Osteocyte (in vitro differentiated cells): ENCODE measurements around the gene TNFRSF21. TPM values are rescaled to one million over a fixed set of nuclear protein-coding genes. Genes with fewer than 3 reads are reported as not detected.
"Not testable (repeated sequence)": the region's sequence is repeated elsewhere in the genome, so short reads cannot be mapped to it uniquely, and the experiment has no call there.

Experiments
- DNase-seq: peaks from one replicate; pipeline ENCODE4 v3.0.0; 2021; ENCODE audit warnings: mixed read lengths; ENCODE audit not compliant: unreplicated experiment; ENCODE audit errors: extremely low spot score
- H3K27ac Mint-ChIP-seq: one replicate; pipeline ENCODE4 v1.8.0; 2021; ENCODE audit warnings: mild to moderate bottlenecking, mixed read lengths; ENCODE audit not compliant: unreplicated experiment
- H3K27me3 Mint-ChIP-seq: one replicate; pipeline ENCODE4 v1.8.0; 2021; ENCODE audit warnings: mixed read lengths; ENCODE audit not compliant: unreplicated experiment
- H3K36me3 Mint-ChIP-seq: one replicate; pipeline ENCODE4 v1.8.0; 2021; ENCODE audit warnings: mixed read lengths; ENCODE audit not compliant: unreplicated experiment
- H3K4me1 Mint-ChIP-seq: one replicate; pipeline ENCODE4 v1.8.0; 2021; ENCODE audit warnings: mixed read lengths; ENCODE audit not compliant: unreplicated experiment
- H3K4me3 Mint-ChIP-seq: one replicate; pipeline ENCODE4 v1.8.0; 2021; ENCODE audit warnings: mild to moderate bottlenecking, moderate library complexity, mixed read lengths; ENCODE audit not compliant: unreplicated experiment
- H3K9me3 Mint-ChIP-seq: one replicate; pipeline ENCODE4 v1.8.0; 2021; ENCODE audit warnings: mixed read lengths; ENCODE audit not compliant: unreplicated experiment
- total RNA-seq: library from RNA; stranded (reverse); gene quantifications from 2 replicates; pipeline ENCODE4 v1.2.1, GENCODE V29; 2021
- TF ChIP-seq, protein P1 (sequence below): fragments of 200-600 bp; sonication (generic); IDR thresholded peaks from 2 replicates; pipeline ENCODE4 v1.5.0; 2021; ENCODE audit warnings: antibody characterized with exemption, mild to moderate bottlenecking, moderate library complexity

TNFRSF21 gene
- total RNA-seq, 1 donor from 2014 or later: 2.5 TPM

- DNase-seq: no peak
- Mint-ChIP-seq H3K4me3 (no peak overlapping the region), H3K27ac (no peak overlapping the region), H3K36me3 (no peaks in the 10 kb centered on the region), H3K4me1 (no peaks in the 10 kb centered on the region), H3K9me3 (no peaks in the 10 kb centered on the region), H3K27me3 (peaks cover 3% of the 10 kb centered on the region)
- TF ChIP-seq, protein P1, sequence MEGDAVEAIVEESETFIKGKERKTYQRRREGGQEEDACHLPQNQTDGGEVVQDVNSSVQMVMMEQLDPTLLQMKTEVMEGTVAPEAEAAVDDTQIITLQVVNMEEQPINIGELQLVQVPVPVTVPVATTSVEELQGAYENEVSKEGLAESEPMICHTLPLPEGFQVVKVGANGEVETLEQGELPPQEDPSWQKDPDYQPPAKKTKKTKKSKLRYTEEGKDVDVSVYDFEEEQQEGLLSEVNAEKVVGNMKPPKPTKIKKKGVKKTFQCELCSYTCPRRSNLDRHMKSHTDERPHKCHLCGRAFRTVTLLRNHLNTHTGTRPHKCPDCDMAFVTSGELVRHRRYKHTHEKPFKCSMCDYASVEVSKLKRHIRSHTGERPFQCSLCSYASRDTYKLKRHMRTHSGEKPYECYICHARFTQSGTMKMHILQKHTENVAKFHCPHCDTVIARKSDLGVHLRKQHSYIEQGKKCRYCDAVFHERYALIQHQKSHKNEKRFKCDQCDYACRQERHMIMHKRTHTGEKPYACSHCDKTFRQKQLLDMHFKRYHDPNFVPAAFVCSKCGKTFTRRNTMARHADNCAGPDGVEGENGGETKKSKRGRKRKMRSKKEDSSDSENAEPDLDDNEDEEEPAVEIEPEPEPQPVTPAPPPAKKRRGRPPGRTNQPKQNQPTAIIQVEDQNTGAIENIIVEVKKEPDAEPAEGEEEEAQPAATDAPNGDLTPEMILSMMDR: no peak
These were observed 78.6 kb downstream of the TNFRSF21 start for GRCh38 chr6:47231151-47231550.

- H3K4me3 Mint-ChIP-seq: no peak overlapping the region
- H3K27ac Mint-ChIP-seq: no peak overlapping the region
- H3K36me3 Mint-ChIP-seq: no peaks in the 10 kb centered on the region
- H3K27me3 Mint-ChIP-seq: peaks cover 3% of the 10 kb centered on the region
- H3K4me1 Mint-ChIP-seq: no peaks in the 10 kb centered on the region
- H3K9me3 Mint-ChIP-seq: no peaks in the 10 kb centered on the region
- DNase-seq: no peak
- TF ChIP-seq, protein P1: no peak
These were observed 79.1 kb downstream of the TNFRSF21 start for GRCh38 chr6:47230579-47230978.

GRCh38 chr6:47229255-47229654 lies 80.5 kb downstream of the TNFRSF21 start:
- Mint-ChIP-seq H3K27ac (no peak overlapping the region), H3K4me1 (no peaks in the 10 kb centered on the region), H3K36me3 (no peaks in the 10 kb centered on the region), H3K9me3 (no peaks in the 10 kb centered on the region), H3K4me3 (no peak overlapping the region), H3K27me3 (peaks cover 7% of the 10 kb centered on the region)
- TF ChIP-seq, protein P1: no peak
- DNase-seq: no peak

DNA sequence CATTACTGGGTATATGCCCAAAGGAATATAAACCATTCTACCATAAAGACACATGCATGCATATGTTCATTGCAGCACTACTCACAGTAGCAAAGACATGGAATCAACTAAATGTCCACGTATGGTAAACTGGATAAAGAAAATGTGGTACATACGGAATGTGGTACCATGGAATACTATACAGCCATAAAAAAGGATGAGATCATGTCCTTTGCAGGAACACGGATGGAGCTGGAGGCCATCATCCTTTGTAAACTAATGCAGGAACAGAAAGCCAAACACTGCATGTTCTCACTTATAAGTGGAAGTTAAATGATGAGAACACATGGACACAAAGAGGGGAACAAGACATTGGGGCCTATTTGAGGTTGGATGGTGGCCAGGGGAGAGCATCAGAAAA lies 81.6 kb downstream of the TNFRSF21 start:
- not testable (repeated sequence) for H3K36me3 Mint-ChIP-seq, DNase-seq, H3K27ac Mint-ChIP-seq, H3K4me1 Mint-ChIP-seq, H3K4me3 Mint-ChIP-seq, H3K9me3 Mint-ChIP-seq, H3K27me3 Mint-ChIP-seq

DNA sequence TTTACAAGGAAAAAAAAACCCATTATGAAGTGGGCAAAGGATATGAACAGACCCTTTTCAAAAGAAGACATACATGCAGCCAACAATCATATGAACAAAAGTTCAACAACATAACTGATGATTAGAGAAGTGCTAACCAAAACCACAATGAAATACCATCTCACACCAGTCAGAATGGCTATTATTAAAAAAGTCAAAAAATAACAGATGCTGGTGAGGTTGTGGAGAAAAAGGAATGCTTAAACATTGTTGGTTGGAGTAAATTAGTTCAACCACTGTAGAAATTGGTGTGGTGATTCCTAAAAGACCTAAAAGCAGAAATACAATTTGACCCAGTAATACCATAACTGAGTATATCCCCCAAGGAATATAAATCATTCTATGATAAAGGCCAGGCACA lies 86.5 kb downstream of the TNFRSF21 start:
- not testable (repeated sequence) for H3K27ac Mint-ChIP-seq, H3K4me3 Mint-ChIP-seq, H3K36me3 Mint-ChIP-seq, DNase-seq, H3K4me1 Mint-ChIP-seq, H3K9me3 Mint-ChIP-seq
- H3K27me3 Mint-ChIP-seq: peaks cover 17% of the 10 kb centered on the region

GRCh38 chr6:47221565-47221964 lies 88.1 kb downstream of the TNFRSF21 start:
- TF ChIP-seq, protein P1: no peak
- Mint-ChIP-seq H3K36me3 (no peaks in the 10 kb centered on the region), H3K4me1 (no peaks in the 10 kb centered on the region), H3K4me3 (no peak overlapping the region), H3K27me3 (peaks cover 16% of the 10 kb centered on the region), H3K27ac (no peak overlapping the region), H3K9me3 (no peaks in the 10 kb centered on the region)
- no peak for DNase-seq
